ENCODE results near the gene IHH.

IHH gene

GRCh38 chr2:219081096-219081495 is 20.4 kb upstream of the IHH start:
- Histone ChIP-seq H3K4me2 (no peak overlapping the region), H3K27ac (no peak overlapping the region)

GRCh38 chr2:219079417-219079816 is 18.7 kb upstream of the IHH start:
- Histone ChIP-seq H3K4me1 (ENCODE audit: low read depth, poor library complexity, severe bottlenecking) (no peaks in the 10 kb centered on the region), H2AFZ (ENCODE audit: low read depth) (no peak overlapping the region), H4K20me1 (ENCODE audit: insufficient read depth) (no peaks in the 10 kb centered on the region), H3K4me2 (no peak overlapping the region), H3K27me3 (ENCODE audit: insufficient read depth, low read depth) (no peaks in the 10 kb centered on the region), H3K4me3 (IDR thresholded peaks at IDR 0.05; ENCODE audit: insufficient read depth, low read depth, low read length) (no peak overlapping the region), H3K79me2 (ENCODE audit: insufficient read depth, low read depth) (no peaks in the 10 kb centered on the region), H3K27ac (no peak overlapping the region), H3K36me3 (ENCODE audit: insufficient read depth) (0 out of 2 replicates have a peak, but pooled peaks cover 3% of the 10 kb centered on the region), H3K9ac (no peak overlapping the region)
- TF ChIP-seq, protein P1, sequence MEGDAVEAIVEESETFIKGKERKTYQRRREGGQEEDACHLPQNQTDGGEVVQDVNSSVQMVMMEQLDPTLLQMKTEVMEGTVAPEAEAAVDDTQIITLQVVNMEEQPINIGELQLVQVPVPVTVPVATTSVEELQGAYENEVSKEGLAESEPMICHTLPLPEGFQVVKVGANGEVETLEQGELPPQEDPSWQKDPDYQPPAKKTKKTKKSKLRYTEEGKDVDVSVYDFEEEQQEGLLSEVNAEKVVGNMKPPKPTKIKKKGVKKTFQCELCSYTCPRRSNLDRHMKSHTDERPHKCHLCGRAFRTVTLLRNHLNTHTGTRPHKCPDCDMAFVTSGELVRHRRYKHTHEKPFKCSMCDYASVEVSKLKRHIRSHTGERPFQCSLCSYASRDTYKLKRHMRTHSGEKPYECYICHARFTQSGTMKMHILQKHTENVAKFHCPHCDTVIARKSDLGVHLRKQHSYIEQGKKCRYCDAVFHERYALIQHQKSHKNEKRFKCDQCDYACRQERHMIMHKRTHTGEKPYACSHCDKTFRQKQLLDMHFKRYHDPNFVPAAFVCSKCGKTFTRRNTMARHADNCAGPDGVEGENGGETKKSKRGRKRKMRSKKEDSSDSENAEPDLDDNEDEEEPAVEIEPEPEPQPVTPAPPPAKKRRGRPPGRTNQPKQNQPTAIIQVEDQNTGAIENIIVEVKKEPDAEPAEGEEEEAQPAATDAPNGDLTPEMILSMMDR (conservative IDR thresholded peaks at IDR 0.05; ENCODE audit: low read depth, low read length) = no peak

More at GRCh38 chr2:219081096-219081495, 20.4 kb upstream of the IHH start:
- no peaks in the 10 kb centered on the region for H3K27me3 ChIP-seq (ENCODE audit: insufficient read depth, low read depth)
- no peaks in the 10 kb centered on the region for H3K79me2 ChIP-seq (ENCODE audit: insufficient read depth, low read depth)
- 0 out of 2 replicates have a peak, but pooled peaks cover 3% of the 10 kb centered on the region for H3K36me3 ChIP-seq (ENCODE audit: insufficient read depth)
- H2AFZ ChIP-seq (ENCODE audit: low read depth) = no peak overlapping the region
- H4K20me1 ChIP-seq (ENCODE audit: insufficient read depth) = no peaks in the 10 kb centered on the region
- H3K4me1 ChIP-seq (ENCODE audit: low read depth, poor library complexity, severe bottlenecking) = no peaks in the 10 kb centered on the region
- TF ChIP-seq, protein P1 (conservative IDR thresholded peaks at IDR 0.05; ENCODE audit: low read depth, low read length) = no peak
- H3K4me3 ChIP-seq (IDR thresholded peaks at IDR 0.05; ENCODE audit: insufficient read depth, low read depth, low read length) = no peak overlapping the region
- H3K9ac ChIP-seq = no peak overlapping the region

DNA sequence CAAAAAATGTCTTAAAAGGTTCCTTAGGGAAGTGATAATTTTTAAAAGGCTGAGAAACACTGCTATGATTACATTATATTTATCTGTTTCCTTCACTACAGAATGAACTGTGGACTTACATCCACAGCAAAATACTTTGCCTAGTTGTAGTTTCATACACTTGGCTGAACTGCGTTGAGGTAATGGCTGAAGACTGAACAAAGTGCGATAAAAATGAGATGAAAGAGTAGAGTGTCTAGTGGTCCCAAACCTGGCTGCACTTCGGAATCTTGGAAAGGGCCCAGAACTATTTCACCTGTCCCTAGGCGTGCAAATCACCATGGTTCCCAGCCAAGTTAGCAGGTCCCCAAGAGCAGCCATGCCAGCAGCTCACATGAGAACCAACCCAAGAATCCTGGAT is 18.2 kb upstream of the IHH start:
- TF ChIP-seq, protein P1 (conservative IDR thresholded peaks at IDR 0.05; ENCODE audit: low read depth, low read length) = no peak
- Histone ChIP-seq H3K27ac (no peak overlapping the region), H3K27me3 (ENCODE audit: insufficient read depth, low read depth) (no peaks in the 10 kb centered on the region), H2AFZ (ENCODE audit: low read depth) (no peak overlapping the region), H3K4me3 (IDR thresholded peaks at IDR 0.05; ENCODE audit: insufficient read depth, low read depth, low read length) (no peak overlapping the region), H3K4me2 (no peak overlapping the region), H3K79me2 (ENCODE audit: insufficient read depth, low read depth) (no peaks in the 10 kb centered on the region), H3K4me1 (ENCODE audit: low read depth, poor library complexity, severe bottlenecking) (no peaks in the 10 kb centered on the region), H4K20me1 (ENCODE audit: insufficient read depth) (no peaks in the 10 kb centered on the region), H3K36me3 (ENCODE audit: insufficient read depth) (0 out of 2 replicates have a peak, but pooled peaks cover 3% of the 10 kb centered on the region), H3K9ac (no peak overlapping the region)

GRCh38 chr2:219078126-219078525 is 17.4 kb upstream of the IHH start:
- H3K9ac ChIP-seq = no peak overlapping the region
- no peaks in the 10 kb centered on the region for H4K20me1 ChIP-seq (ENCODE audit: insufficient read depth)
- H3K79me2 ChIP-seq (ENCODE audit: insufficient read depth, low read depth) = no peaks in the 10 kb centered on the region
- TF ChIP-seq, protein P1 (conservative IDR thresholded peaks at IDR 0.05; ENCODE audit: low read depth, low read length) = no peak
- no peak overlapping the region for H3K4me2 ChIP-seq
- no peaks in the 10 kb centered on the region for H3K27me3 ChIP-seq (ENCODE audit: insufficient read depth, low read depth)
- H2AFZ ChIP-seq (ENCODE audit: low read depth) = no peak overlapping the region
- H3K36me3 ChIP-seq (ENCODE audit: insufficient read depth) = 0 out of 2 replicates have a peak, but pooled peaks cover 3% of the 10 kb centered on the region
- no peaks in the 10 kb centered on the region for H3K4me1 ChIP-seq (ENCODE audit: low read depth, poor library complexity, severe bottlenecking)
- no peak overlapping the region for H3K4me3 ChIP-seq (IDR thresholded peaks at IDR 0.05; ENCODE audit: insufficient read depth, low read depth, low read length)
- no peak overlapping the region for H3K27ac ChIP-seq
